GM12878 (cell line): Measurements from ENCODE around the gene TMEM174.

ENCODE experiments used
- MTA2 ChIP-seq: fragments of 450-650 bp; IDR thresholded peaks from 2 replicates; pipeline ENCODE4 v1.6.1; 2016; ENCODE audit warnings: low read depth, mild to moderate bottlenecking, moderate library complexity
- RFX5 ChIP-seq: IDR thresholded peaks from 2 replicates; pipeline ENCODE4 v1.6.1; 2011; ENCODE audit warnings: low read depth, low read length, improper control_type of control experiment

GRCh38 chr5:73218552-73219171, 45.7 kb downstream of the TMEM174 start:
- no peak for TF ChIP-seq MTA2
- TF ChIP-seq RFX5 = no peak
